CD14-positive monocyte (primary cell): ENCODE measurements around the gene AKAP9. TPM values are rescaled to one million over a fixed set of nuclear protein-coding genes. Genes with fewer than 3 reads are reported as not detected.

ENCODE experiments used
- DNase-seq, 3 donors: peaks; one replicate each; pipeline ENCODE4 v3.0.0-alpha.2; 2011 to 2022
- H2AFZ ChIP-seq: 2 replicates; pipeline ENCODE4 v1.6.0; 2012; ENCODE audit warnings: mild to moderate bottlenecking, low read depth, low read length, inconsistent platforms; ENCODE audit not compliant: insufficient read depth, poor library complexity, severe bottlenecking
- H3K27ac ChIP-seq, 2 donors: 1 replicate in 1 of 2; 2 replicates in 1 of 2; pipeline ENCODE4 v1.5.1; 2012 to 2013; ENCODE audit warnings: low read length in 2 of 2, control low read depth in 1 of 2, inconsistent platforms in 1 of 2, low read depth in 1 of 2, mild to moderate bottlenecking in 1 of 2
- H3K27me3 ChIP-seq, 2 donors: one replicate each; pipeline versions ENCODE4 v1.6.0 to v1.6.1; 2011 to 2013; ENCODE audit warnings: low read length in 2 of 2; ENCODE audit not compliant: control insufficient read depth in 2 of 2, insufficient read depth in 2 of 2
- H3K36me3 ChIP-seq, 2 donors: replicated peaks in 1 of 2; 1 replicate in 1 of 2; 2 replicates in 1 of 2; pipeline versions ENCODE4 v1.5.1 to v1.6.1; 2012 to 2013; ENCODE audit warnings: low read length in 2 of 2, control low read depth in 1 of 2, inconsistent platforms in 1 of 2, mild to moderate bottlenecking in 1 of 2; ENCODE audit not compliant: insufficient read depth in 2 of 2, control insufficient read depth in 1 of 2
- H3K4me1 ChIP-seq, 2 donors: 1 replicate in 1 of 2; 2 replicates in 1 of 2; pipeline versions ENCODE4 v1.5.1 to v1.6.1; 2012 to 2013; ENCODE audit warnings: low read length in 2 of 2, control low read depth in 1 of 2, inconsistent platforms in 1 of 2, mild to moderate bottlenecking in 1 of 2, moderate library complexity in 1 of 2; ENCODE audit not compliant: insufficient read depth in 2 of 2, control insufficient read depth in 1 of 2
- H3K4me2 ChIP-seq: replicated peaks from 2 replicates; pipeline ENCODE3; 2012; ENCODE audit warnings: low read length, moderate library complexity, mild to moderate bottlenecking; ENCODE audit not compliant: poor library complexity, severe bottlenecking; ENCODE audit errors: extremely low read depth
- H3K4me3 ChIP-seq, 3 experiments: fragments of 200-600 bp in 1 of 3; sonication (generic) in 1 of 3; replicated peaks in 1 of 3; 1 replicate in 2 of 3; 2 replicates in 1 of 3; pipeline ENCODE4 v1.5.1; 2011 to 2013; ENCODE audit warnings: low read length in 3 of 3, mild to moderate bottlenecking in 3 of 3, control low read depth in 2 of 3, low read depth in 2 of 3, inconsistent platforms in 1 of 3, moderate library complexity in 1 of 3
- H3K79me2 ChIP-seq: 2 replicates; pipeline ENCODE4 v1.6.0; 2012; ENCODE audit warnings: mild to moderate bottlenecking, control low read depth, inconsistent platforms, low read length, moderate library complexity; ENCODE audit not compliant: insufficient read depth
- H3K9ac ChIP-seq: 2 replicates; pipeline ENCODE4 v1.6.0; 2017; ENCODE audit warnings: low read length, mild to moderate bottlenecking; ENCODE audit not compliant: insufficient read depth, poor library complexity, severe bottlenecking
- H3K9me3 ChIP-seq, 2 donors: replicated peaks in 1 of 2; 1 replicate in 1 of 2; 2 replicates in 1 of 2; pipeline versions ENCODE4 v1.5.1 to v1.6.1; 2012 to 2013; ENCODE audit warnings: low read length in 2 of 2, control low read depth in 1 of 2; ENCODE audit not compliant: control insufficient read depth in 1 of 2, insufficient read depth in 1 of 2
- H4K20me1 ChIP-seq: 2 replicates; pipeline ENCODE4 v1.6.0; 2012; ENCODE audit warnings: mild to moderate bottlenecking, low read length, control low read depth, moderate library complexity; ENCODE audit not compliant: insufficient read depth
- H3K27ac Mint-ChIP-seq, 7 donors: one replicate each; pipeline ENCODE4 v1.8.0; 2020; ENCODE audit warnings: mild to moderate bottlenecking in 7 of 7, mixed read lengths in 7 of 7, moderate library complexity in 6 of 7, inconsistent platforms in 2 of 7
- H3K27me3 Mint-ChIP-seq, 3 donors: one replicate each; pipeline ENCODE4 v1.8.0; 2021 to 2022; ENCODE audit warnings: low read depth in 3 of 3, mild to moderate bottlenecking in 3 of 3, mixed read lengths in 3 of 3, moderate library complexity in 3 of 3, inconsistent platforms in 1 of 3
- H3K36me3 Mint-ChIP-seq, 2 donors: one replicate each; pipeline ENCODE4 v1.8.0; 2020; ENCODE audit warnings: mixed read lengths in 2 of 2, inconsistent platforms in 1 of 2, mild to moderate bottlenecking in 1 of 2
- H3K4me1 Mint-ChIP-seq: one replicate; pipeline ENCODE4 v1.8.0; 2020; ENCODE audit warnings: mild to moderate bottlenecking, mixed read lengths
- H3K4me3 Mint-ChIP-seq, 2 donors: one replicate each; pipeline ENCODE4 v1.8.0; 2020; ENCODE audit warnings: mild to moderate bottlenecking in 2 of 2, mixed read lengths in 2 of 2, moderate library complexity in 1 of 2
- H3K9me3 Mint-ChIP-seq, 7 donors: one replicate each; pipeline ENCODE4 v1.8.0; 2020 to 2022; ENCODE audit warnings: mixed read lengths in 7 of 7, mild to moderate bottlenecking in 6 of 7, moderate library complexity in 6 of 7, inconsistent platforms in 2 of 7
- WGBS: methylation state at CpG from one replicate; pipeline ENCODE4 v1.1.5; 2013; ENCODE audit warnings: missing lambda C conversion rate; ENCODE audit not compliant: insufficient coverage; 5-methylcytosine and 5-hydroxymethylcytosine counted together
- intact Hi-C, 2 donors: fragments of 100-400 bp; cut with micrococcal nuclease; formaldehyde crosslinking; loops; one replicate each; pipeline versions ENCODE4 v1.15.0 to v1.15.1; 2023
- polyA plus RNA-seq, 3 donors: library from polyadenylated mRNA; depleted of rRNA in 1 of 3; unstranded in 2 of 3; stranded (reverse) in 1 of 3; fragments of 300-500 nt in 2 of 3; fragments of >200 nt in 1 of 3; fragmentation: Illumina TruSeq in 2 of 3; gene quantifications; 1 replicate in 2 of 3; 2 replicates in 1 of 3; pipeline ENCODE4 v1.2.3, GENCODE V29; 2012 to 2021
- TF ChIP-seq, protein P1 (sequence below): fragments of 200-600 bp; IDR thresholded peaks from one replicate; pipeline ENCODE4 v1.8.0; 2022; ENCODE audit warnings: antibody characterized with exemption, mild to moderate bottlenecking

The AKAP9 gene
- polyA plus RNA-seq, 3 donors = 1.5 to 23.3 (median 7.3) TPM

DNA sequence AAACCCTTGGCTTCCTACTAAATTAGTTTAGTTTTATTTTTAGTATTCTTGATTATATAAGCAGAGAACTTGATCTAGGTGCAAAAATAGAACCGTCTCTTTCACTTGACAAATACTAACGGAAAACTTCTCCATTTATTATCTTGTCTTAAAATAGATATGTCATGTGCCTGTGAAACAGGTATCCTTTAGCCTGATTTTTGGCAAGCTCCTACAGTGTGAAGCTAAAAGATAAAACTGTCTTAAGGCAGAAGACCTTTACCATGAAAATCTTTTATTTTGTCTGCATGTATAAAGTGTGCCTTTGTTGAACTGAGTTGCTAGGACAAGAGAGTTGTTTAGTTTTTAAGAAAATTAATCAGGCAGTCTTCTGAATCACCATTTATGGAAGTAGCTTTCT, 103.0 kb downstream of the AKAP9 start:
- H3K27me3 Mint-ChIP-seq = peaks cover 0 to 2% (median 0%) of the 10 kb centered on the region in 3 donors

DNA sequence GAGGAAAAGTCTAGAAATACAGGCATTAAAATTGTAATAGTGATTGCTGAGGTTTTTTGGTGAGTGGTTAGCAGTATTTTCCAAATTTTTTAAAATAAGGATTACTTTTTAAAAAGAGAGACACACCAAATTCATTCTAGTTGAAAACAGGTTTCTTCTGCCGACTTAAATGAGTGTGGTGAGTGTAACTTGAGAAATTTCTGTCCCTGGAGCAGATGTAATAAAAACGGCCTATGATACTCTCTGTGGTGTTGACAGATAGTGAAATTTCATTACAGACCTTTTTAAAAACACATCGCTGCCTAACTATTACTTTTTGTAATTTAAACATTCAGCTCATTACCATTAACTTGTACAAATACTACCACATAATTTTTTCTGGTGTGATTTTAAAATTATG, 103.5 kb downstream of the AKAP9 start:
- H3K36me3 Mint-ChIP-seq = peaks cover 58 to 64% of the 10 kb centered on the region in 2 donors
- no CpG with 5 or more reads among the region's 3 CpGs for WGBS
- no peak overlapping the region for H3K4me3 ChIP-seq

More for the DNA sequence above, 103.0 kb downstream of the AKAP9 start:
- no CpG with 5 or more reads among the region's 2 CpGs for WGBS
- DNase-seq = no peak
- H4K20me1 ChIP-seq = no peaks in the 10 kb centered on the region
- no peaks in the 10 kb centered on the region for H3K9me3 ChIP-seq
- H3K36me3 ChIP-seq = peaks cover 56 to 88% of the 10 kb centered on the region in 2 donors
- Mint-ChIP-seq H3K4me1 (no peaks in the 10 kb centered on the region), H3K9me3 (peaks cover 0 to 2% (median 0%) of the 10 kb centered on the region in 7 donors), H3K4me3 (no peak overlapping the region), H3K36me3 (peaks cover 61 to 67% of the 10 kb centered on the region in 2 donors), H3K27ac (no peak overlapping the region)
- H3K27me3 ChIP-seq = no peaks in the 10 kb centered on the region
- H3K9ac ChIP-seq = no peak overlapping the region
- H3K4me1 ChIP-seq = no peaks in the 10 kb centered on the region
- no peak overlapping the region for H3K27ac ChIP-seq
- no peak overlapping the region for H3K4me2 ChIP-seq
- intact Hi-C loops = no loop called here
- H3K4me3 ChIP-seq = no peak overlapping the region
- no peak overlapping the region for H2AFZ ChIP-seq
- TF ChIP-seq, protein P1, sequence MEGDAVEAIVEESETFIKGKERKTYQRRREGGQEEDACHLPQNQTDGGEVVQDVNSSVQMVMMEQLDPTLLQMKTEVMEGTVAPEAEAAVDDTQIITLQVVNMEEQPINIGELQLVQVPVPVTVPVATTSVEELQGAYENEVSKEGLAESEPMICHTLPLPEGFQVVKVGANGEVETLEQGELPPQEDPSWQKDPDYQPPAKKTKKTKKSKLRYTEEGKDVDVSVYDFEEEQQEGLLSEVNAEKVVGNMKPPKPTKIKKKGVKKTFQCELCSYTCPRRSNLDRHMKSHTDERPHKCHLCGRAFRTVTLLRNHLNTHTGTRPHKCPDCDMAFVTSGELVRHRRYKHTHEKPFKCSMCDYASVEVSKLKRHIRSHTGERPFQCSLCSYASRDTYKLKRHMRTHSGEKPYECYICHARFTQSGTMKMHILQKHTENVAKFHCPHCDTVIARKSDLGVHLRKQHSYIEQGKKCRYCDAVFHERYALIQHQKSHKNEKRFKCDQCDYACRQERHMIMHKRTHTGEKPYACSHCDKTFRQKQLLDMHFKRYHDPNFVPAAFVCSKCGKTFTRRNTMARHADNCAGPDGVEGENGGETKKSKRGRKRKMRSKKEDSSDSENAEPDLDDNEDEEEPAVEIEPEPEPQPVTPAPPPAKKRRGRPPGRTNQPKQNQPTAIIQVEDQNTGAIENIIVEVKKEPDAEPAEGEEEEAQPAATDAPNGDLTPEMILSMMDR = no peak
- H3K79me2 ChIP-seq = no peaks in the 10 kb centered on the region

More for the DNA sequence above, 103.5 kb downstream of the AKAP9 start:
- Histone ChIP-seq H2AFZ (no peak overlapping the region), H3K9me3 (no peaks in the 10 kb centered on the region), H3K79me2 (no peaks in the 10 kb centered on the region), H3K36me3 (peaks cover 51 to 88% of the 10 kb centered on the region in 2 donors), H3K4me2 (no peak overlapping the region), H3K4me1 (no peaks in the 10 kb centered on the region), H4K20me1 (no peaks in the 10 kb centered on the region), H3K27ac (no peak overlapping the region), H3K9ac (no peak overlapping the region), H3K27me3 (no peaks in the 10 kb centered on the region)
- H3K4me1 Mint-ChIP-seq = no peaks in the 10 kb centered on the region
- H3K9me3 Mint-ChIP-seq = peaks cover 0 to 3% (median 0%) of the 10 kb centered on the region in 7 donors
- DNase-seq = no peak
- intact Hi-C loops = no loop called here
- H3K27me3 Mint-ChIP-seq = no peaks in the 10 kb centered on the region
- no peak overlapping the region for H3K27ac Mint-ChIP-seq
- no peak overlapping the region for H3K4me3 Mint-ChIP-seq
- TF ChIP-seq, protein P1 = no peak
